Mammary epithelial cell (primary cell): ENCODE data around the gene LTB.

ENCODE experiments used
- CTCF ChIP-seq, 2 donors: IDR thresholded peaks in 1 of 2; conservative IDR thresholded peaks in 1 of 2; 2 replicates each; pipeline ENCODE4 v1.5.1; 2011 to 2012; ENCODE audit warnings: inconsistent platforms in 2 of 2, low read length in 2 of 2, mild to moderate bottlenecking in 2 of 2, control low read depth in 1 of 2, low read depth in 1 of 2; ENCODE audit not compliant: insufficient read depth in 1 of 2; ENCODE audit errors: extremely low read depth in 1 of 2
- EZH2 ChIP-seq: IDR thresholded peaks from 2 replicates; pipeline ENCODE4 v1.6.1; 2012; ENCODE audit warnings: low read length, inconsistent platforms, borderline replicate concordance

GRCh38 chr6:31614075-31614619 lies 31.9 kb upstream of the LTB start:
- TF ChIP-seq CTCF (conservative IDR thresholded peaks at IDR 0.05 in 1 of 2, IDR thresholded peaks at IDR 0.05 in 1 of 2; ENCODE audit: extremely low read depth in 1 of 2, insufficient read depth in 1 of 2, low read depth in 1 of 2, low read length in 2 of 2) (no peak), EZH2 (no peak)
